SK-N-MC (cell line): ENCODE measurements around the gene KARS1.

Experiments used
- EZH2 ChIP-seq: fragments of 200-600 bp; sonication (generic); IDR thresholded peaks from one replicate; pipeline ENCODE4 v1.6.1; 2017; ENCODE audit warnings: antibody characterized with exemption
- FOXP2 ChIP-seq: optimal IDR thresholded peaks from 2 replicates; pipeline ENCODE3; 2011; ENCODE audit warnings: mild to moderate bottlenecking, moderate library complexity; ENCODE audit not compliant: insufficient read depth; ENCODE audit errors: extremely low read length, control extremely low read depth
- POLR2AphosphoS5 ChIP-seq: IDR thresholded peaks from 2 replicates; pipeline ENCODE4 v1.6.1; 2012; ENCODE audit warnings: mild to moderate bottlenecking, low read depth, low read length, borderline replicate concordance

- no peak for TF ChIP-seq EZH2
- TF ChIP-seq POLR2AphosphoS5 = no peak
- no peak for TF ChIP-seq FOXP2
Observed at GRCh38 chr16:75624921-75625334, 22.5 kb downstream of the KARS1 start.
